NCI-H1436 (cell line): ENCODE results near the gene MTG1.
"Not testable (repeated sequence)": the region's sequence is repeated elsewhere in the genome, so short reads cannot be mapped to it uniquely, and the experiment has no call there.

Experiments
- DNase-seq: peaks from one replicate; lab custom pipeline; 2025; lab: John Stamatoyannopoulos, UW

Gene MTG1

GRCh38 chr10:133400624-133401424 lies 6.9 kb downstream of the MTG1 start:
- DNase-seq: no peak

- no peak for DNase-seq
Measured at GRCh38 chr10:133401500-133401899, 7.5 kb downstream of the MTG1 start.

DNA sequence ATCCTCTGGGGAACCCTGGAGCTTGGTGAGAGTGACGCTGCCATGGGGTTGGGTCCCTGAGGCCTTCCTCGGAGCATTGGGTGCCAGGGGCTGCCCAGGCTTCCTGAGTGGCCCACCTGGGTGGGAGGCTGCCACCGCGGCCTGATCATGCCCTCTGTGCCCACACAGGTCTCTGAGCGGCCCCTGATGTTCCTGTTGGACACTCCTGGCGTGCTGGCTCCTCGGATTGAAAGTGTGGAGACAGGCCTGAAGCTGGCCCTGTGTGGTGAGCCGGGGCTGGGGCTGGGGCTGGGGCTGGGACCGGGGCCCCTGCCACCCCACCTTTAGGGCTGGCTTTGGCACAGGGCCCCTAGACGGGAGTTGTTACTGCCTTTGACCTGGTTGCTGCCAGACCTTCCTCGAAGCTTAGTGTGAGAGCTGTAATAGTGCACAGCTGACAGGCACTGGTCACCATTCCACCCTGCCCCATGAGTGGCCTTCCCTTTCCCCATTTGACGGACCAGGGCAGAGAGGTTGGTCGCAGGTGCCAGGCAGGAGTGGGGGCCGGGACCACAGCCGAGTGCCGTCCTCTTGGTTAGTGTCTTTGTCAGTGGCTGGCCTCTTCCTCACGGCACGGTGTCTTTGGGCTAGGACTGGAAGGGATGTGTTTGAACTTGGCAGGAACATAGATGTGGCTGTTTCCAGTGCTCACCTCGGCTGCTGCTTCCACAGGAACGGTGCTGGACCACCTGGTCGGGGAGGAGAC lies 8.2 kb downstream of the MTG1 start:
- no peak for DNase-seq

DNA sequence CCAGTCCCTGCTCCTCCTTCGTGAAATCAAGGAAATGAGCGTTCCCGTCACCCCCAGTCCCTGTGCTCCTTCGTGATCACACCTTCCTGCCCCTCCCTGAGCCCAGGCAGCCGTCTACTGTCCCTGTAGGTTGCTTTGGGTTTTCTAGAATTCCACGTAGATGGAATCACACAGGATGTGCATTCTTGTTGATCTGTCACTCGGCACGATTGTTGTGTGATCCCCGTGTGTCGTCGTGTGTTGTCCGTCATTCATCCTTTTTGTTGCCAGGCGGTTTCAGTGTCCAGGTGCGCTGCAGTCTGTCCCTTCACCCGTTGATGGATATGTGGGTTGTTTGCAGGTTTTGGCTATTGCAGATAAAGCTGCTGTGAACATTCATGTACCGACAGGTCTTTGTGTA lies 9.4 kb downstream of the MTG1 start:
- no peak for DNase-seq

- DNase-seq: no peak
Measured at GRCh38 chr10:133403784-133404183, 9.8 kb downstream of the MTG1 start.

- DNase-seq: no peak
Measured at GRCh38 chr10:133405272-133405671, 11.3 kb downstream of the MTG1 start.

DNA sequence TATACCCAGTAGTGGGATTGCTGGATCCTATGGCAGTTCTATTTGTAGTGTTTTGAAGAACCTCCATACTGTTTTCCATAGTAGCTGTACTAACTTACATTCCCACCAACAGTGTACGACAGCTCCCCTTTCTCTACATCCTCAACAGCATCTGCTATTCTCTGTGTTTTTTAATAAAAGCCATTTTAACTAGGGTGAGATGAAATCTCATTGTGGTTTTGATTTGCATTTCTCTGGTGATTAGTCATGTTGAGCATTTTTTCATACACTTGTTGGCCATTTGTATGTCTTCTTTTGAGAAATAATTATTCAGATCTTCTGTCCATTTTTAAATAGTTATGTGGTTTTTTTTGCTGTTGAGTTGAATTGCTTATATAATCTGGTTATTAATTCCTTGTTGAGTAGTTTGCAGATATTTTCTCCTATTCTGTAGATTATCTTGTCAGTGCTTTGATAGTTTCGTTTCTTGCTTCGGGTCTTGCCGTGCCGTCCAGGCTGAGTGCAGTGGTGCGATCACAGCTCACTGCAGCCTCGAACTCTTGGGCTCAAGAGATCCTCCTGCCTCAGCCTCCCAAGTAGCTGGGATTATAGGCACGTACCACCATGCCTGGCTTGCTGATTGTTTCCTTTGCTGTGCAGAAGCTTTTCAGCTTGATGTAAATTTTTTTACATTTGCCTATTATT lies 12.0 kb downstream of the MTG1 start:
- DNase-seq: no peak

- DNase-seq: no peak
Measured at GRCh38 chr10:133411523-133412380, 17.8 kb downstream of the MTG1 start.

- DNase-seq: no peak
Measured at GRCh38 chr10:133412381-133412711, 18.4 kb downstream of the MTG1 start.

DNA sequence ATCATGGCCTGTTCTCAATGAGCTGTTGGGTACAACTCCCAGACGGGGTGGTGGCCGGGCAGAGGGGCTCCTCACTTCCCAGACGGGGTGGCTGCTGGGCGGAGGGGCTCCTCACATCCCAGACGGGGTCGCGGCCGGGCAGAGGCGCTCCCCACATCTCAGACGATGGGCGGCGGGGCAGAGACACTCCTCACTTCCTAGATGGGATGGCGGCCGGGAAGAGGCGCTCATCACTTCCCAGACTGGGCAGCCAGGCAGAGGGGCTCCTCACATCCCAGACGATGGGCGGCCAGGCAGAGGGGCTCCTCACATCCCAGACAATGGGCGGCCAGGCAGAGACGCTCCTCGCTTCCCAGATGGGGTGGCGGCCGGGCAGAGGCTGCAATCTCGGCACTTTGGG lies 20.4 kb downstream of the MTG1 start:
- not testable (repeated sequence) for DNase-seq

DNA sequence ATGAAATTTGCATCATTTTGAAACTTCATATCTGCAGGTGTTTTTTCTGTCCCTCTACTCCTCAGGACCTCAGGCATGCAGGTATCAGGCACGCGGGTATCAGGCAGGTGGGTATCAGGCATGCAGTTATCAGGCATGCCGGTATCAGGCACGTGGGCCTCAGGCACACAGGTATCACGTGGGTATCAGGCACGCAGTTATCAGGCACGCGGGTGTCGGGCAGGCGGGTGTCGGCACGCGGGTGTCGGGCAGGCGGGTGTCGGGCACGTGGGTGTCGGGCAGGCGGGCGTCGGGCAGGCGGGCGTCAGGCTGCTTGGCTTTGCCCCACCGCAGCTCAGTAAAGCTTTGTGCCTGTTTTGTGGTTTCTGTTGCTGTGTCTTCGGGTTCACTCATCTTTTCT lies 21.8 kb downstream of the MTG1 start:
- DNase-seq: no peak

GRCh38 chr10:133418289-133418993 lies 24.5 kb downstream of the MTG1 start:
- DNase-seq: no peak

DNA sequence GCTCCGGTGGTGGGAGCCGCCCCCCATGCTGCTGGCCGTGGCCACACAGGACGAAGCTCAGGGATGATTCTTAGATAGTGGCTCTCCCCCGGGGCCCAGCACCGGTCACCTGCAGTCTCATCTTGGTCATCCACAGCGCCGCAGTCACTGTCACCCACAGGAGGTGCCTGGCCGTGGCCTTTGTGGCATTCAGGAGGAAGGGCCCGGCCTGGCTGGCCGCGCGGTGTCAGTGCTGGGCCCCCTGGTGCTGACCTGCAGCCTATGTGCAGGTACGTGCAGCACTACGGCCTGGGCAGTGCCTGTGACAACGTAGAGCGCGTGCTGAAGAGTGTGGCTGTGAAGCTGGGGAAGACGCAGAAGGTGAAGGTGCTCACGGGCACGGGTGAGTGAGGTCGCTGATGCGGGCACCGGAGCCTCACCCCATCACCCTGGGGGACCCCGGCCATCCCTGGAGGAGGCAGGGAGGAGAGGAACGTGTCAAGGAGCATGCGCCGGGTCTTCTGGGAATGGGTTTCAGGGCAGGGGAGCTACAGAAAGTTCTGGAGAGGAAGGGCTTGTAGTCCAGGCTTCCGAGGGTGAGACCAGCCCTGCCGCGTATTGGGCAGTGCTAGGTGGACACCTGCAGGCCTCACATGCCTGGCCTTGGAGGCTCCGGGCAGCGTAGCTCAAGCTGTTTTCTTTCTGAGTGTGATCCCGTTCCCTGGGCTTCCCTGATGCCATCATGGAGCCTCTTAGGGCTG lies 25.4 kb downstream of the MTG1 start:
- no peak for DNase-seq

- no peak for DNase-seq
Measured at GRCh38 chr10:133420028-133420427, 26.1 kb downstream of the MTG1 start.

DNA sequence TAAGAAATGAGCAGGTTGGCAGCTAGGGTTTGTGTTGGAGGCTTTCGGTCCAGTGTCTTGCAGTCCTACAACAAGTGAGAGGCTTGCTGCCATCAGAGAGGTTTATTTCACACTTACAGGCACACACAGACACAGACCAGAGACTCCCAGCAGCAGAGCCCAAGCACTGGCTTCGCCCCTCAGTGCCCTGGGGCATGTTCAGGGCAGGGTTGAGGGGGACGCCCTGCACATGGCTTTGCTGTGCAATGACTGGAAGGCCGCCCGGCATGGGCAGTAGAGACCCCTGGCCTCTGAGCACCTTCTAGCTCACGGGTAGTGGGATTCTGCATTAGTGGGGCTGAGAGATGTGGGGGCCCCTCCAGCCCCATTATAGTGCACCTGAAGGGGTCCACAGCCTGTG lies 26.6 kb downstream of the MTG1 start:
- DNase-seq: no peak

GRCh38 chr10:133421336-133422222 lies 27.6 kb downstream of the MTG1 start:
- no peak for DNase-seq

- no peak for DNase-seq
Measured at GRCh38 chr10:133422223-133422806, 28.4 kb downstream of the MTG1 start.

GRCh38 chr10:133422807-133423771 lies 29.1 kb downstream of the MTG1 start:
- DNase-seq: no peak
